Measurements from ENCODE around the gene STAG3.
"Not testable (repeated sequence)": the region's sequence is repeated elsewhere in the genome, so short reads cannot be mapped to it uniquely, and the experiment has no call there.

DNA sequence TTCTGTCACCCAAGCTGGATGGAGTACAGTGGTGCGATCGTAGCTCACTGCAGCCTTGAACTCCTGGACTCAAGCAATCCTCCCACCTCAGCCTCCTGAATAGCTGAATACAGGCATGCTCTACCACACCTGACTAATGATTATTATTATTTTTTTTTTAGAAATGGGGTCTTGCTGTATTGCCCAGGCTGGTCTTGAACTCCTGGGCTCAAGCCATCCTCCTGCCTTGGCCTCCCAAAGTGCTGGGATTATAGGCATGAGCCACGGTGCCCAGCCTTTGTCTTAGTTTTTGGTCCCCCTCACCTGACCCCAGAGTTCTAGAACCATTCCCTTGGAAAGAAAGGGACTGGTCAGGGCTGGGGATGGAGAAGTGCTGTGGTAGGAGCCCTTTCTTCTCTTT lies 2.4 kb downstream of the STAG3 start:
- TF ChIP-seq, protein P1, sequence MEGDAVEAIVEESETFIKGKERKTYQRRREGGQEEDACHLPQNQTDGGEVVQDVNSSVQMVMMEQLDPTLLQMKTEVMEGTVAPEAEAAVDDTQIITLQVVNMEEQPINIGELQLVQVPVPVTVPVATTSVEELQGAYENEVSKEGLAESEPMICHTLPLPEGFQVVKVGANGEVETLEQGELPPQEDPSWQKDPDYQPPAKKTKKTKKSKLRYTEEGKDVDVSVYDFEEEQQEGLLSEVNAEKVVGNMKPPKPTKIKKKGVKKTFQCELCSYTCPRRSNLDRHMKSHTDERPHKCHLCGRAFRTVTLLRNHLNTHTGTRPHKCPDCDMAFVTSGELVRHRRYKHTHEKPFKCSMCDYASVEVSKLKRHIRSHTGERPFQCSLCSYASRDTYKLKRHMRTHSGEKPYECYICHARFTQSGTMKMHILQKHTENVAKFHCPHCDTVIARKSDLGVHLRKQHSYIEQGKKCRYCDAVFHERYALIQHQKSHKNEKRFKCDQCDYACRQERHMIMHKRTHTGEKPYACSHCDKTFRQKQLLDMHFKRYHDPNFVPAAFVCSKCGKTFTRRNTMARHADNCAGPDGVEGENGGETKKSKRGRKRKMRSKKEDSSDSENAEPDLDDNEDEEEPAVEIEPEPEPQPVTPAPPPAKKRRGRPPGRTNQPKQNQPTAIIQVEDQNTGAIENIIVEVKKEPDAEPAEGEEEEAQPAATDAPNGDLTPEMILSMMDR (IDR thresholded peaks at IDR 0.05; ENCODE audit: poor library complexity), result not testable (repeated sequence)
- TF ChIP-seq EZH2 (IDR thresholded peaks at IDR 0.05; ENCODE audit: borderline replicate concordance), result not testable (repeated sequence)
